Activated CD8-positive, alpha-beta T cell treated with anti-CD3 and anti-CD28 coated beads, Interleukin-2, amount 10 ng/mL, durations not matched to agents 7 days and 5 days (primary cell): Measurements from ENCODE around the gene EFNA5. TPM values are rescaled to one million over a fixed set of nuclear protein-coding genes. Genes with fewer than 3 reads are reported as not detected.

ENCODE experiments used
- ATAC-seq: fragments of 150-1000 bp; cut with Tn5 transposase; one replicate; pipeline ENCODE4 v1.10.0; 2021; ENCODE audit warnings: moderate library complexity
- CTCF ChIA-PET: fragments of 350-600 bp; sonication (Branson Sonifier 250); formaldehyde crosslinking; loops from one replicate; lab custom pipeline; 2021; ENCODE audit warnings: antibody characterized with exemption; lab: Charles Lee
- POLR2A ChIA-PET: fragments of 350-600 bp; sonication (Branson Sonifier 250); formaldehyde crosslinking; loops from one replicate; lab custom pipeline; 2021; ENCODE audit warnings: antibody characterized with exemption; lab: Charles Lee
- DNase-seq: peaks from one replicate; pipeline ENCODE4 v3.0.0-alpha.2; 2020
- H3K27ac Mint-ChIP-seq: one replicate; pipeline ENCODE4 v1.8.0; 2021; ENCODE audit warnings: mild to moderate bottlenecking, mixed read lengths
- H3K27me3 Mint-ChIP-seq: one replicate; pipeline ENCODE4 v1.8.0; 2021; ENCODE audit warnings: low read depth, mixed read lengths
- H3K36me3 Mint-ChIP-seq: one replicate; pipeline ENCODE4 v1.8.0; 2021; ENCODE audit warnings: low read depth, mixed read lengths
- H3K4me1 Mint-ChIP-seq: one replicate; pipeline ENCODE4 v1.8.0; 2021; ENCODE audit warnings: low read depth, mixed read lengths
- H3K4me3 Mint-ChIP-seq: one replicate; pipeline ENCODE4 v1.8.0; 2021; ENCODE audit warnings: mild to moderate bottlenecking, mixed read lengths
- H3K9me3 Mint-ChIP-seq: one replicate; pipeline ENCODE4 v1.8.0; 2022; ENCODE audit warnings: mixed read lengths; ENCODE audit not compliant: insufficient read depth
- total RNA-seq, 2 experiments: library from RNA; stranded (reverse); gene quantifications; one replicate each; pipeline ENCODE4 v1.2.3, GENCODE V29; 2021

The EFNA5 gene
- total RNA-seq, 2 experiments from 2014 or later: not detected

DNA sequence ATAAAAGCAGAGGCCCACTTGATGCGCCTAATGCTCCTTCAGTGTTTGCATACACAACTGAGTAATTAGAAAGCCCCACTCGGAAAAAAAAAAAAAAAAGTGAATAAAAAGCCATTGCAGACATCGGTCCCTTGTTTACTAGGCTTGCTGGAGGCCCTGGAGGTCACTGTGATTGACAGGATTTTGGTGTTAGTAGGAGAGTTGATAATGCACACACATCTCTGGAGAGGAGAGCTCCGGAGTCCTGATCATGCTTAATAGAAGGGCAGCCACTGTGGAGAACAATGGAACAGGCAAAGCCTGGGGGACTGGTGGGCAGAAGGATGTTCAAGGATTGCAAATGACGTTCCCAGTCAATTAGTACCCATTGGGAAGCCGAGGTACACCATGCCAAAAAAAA is 152.5 kb downstream of the EFNA5 start:
- Mint-ChIP-seq H3K27ac (no peak overlapping the region), H3K9me3 (no peaks in the 10 kb centered on the region), H3K36me3 (no peaks in the 10 kb centered on the region), H3K4me1 (no peaks in the 10 kb centered on the region), H3K4me3 (no peak overlapping the region), H3K27me3 (peaks cover 6% of the 10 kb centered on the region)
- no peak for DNase-seq
- POLR2A ChIA-PET: no interaction called here
- no peak for ATAC-seq
- CTCF ChIA-PET: no interaction called here

DNA sequence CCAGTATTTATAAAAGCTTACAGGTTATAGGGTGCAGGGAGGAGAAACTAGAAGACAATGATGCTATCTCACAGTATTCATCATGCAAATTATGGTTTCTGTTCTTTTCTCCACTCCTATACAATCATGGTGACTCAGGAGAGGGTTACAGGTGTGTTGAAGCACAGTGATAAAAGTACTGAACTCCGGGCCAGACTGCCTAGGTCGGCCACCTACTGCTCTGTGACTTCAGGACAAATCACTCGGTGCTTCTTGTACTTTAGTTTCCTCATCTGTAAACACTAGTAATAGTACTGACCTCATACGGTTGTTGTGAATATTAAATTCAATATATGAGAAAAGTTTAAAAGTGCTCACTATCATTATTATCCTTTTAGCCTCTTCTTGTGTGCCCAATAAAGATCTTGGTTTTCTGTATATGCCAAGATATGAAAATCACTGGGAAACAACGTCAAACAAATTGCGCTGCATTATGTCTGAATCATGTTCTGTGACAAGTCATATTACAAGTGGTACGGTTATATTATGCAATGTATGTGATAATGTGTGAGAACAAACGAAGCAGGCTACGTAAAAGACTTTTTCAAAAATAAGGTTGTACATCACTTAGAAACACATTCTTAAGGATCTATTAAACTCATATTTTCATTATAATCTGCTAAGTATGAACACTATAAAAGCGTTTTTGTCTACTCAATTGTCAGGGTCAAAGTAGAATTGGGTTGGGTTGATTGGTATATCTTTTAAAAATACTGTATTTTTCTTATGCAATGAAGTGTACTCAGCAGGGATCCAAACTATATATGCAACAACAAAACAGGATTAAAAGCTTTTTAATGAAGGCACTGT is 153.3 kb downstream of the EFNA5 start:
- Mint-ChIP-seq H3K27ac (no peak overlapping the region), H3K9me3 (no peaks in the 10 kb centered on the region), H3K36me3 (no peaks in the 10 kb centered on the region), H3K4me1 (no peaks in the 10 kb centered on the region), H3K27me3 (peaks cover 2% of the 10 kb centered on the region), H3K4me3 (no peak overlapping the region)
- no peak for ATAC-seq
- DNase-seq: no peak
- CTCF ChIA-PET: no interaction called here
- POLR2A ChIA-PET: no interaction called here

DNA sequence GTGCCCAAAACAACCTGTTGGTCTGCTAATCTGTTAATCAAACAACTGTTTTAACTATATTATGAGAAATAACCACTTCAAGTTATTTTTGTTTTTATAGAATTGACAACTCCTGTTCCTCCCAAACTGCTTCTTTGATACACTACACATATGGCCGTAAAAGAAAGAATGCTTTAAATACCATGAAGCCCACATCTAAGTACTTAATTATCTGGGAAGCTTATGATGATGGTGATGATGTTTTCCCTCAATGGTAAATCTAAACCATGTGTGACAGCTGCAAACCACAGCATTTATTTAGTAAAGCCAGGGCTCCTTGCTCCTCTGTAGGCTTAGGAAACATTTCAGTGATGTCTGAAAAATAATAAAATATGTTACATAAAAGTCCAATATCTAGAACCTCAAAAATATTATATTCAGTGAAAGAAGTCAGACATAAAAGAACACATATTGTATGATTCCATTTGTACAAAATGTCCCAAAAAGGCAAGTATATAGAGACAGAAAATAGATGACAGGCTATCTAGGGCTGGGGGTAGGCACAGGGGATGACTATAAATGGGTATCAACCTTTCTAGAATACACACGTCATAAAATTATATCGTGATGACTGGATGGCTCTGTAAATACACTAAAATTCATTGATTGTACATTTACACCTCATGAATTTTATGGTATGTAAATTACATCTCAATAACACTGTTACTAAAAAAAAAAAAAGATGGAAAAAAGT is 154.1 kb downstream of the EFNA5 start:
- peaks cover 2% of the 10 kb centered on the region for H3K27me3 Mint-ChIP-seq
- ChIA-PET CTCF (no interaction called here), POLR2A (no interaction called here)
- H3K9me3 Mint-ChIP-seq: no peaks in the 10 kb centered on the region
- H3K36me3 Mint-ChIP-seq: no peaks in the 10 kb centered on the region
- no peaks in the 10 kb centered on the region for H3K4me1 Mint-ChIP-seq
- H3K4me3 Mint-ChIP-seq: no peak overlapping the region
- ATAC-seq: no peak
- no peak overlapping the region for H3K27ac Mint-ChIP-seq
- no peak for DNase-seq

DNA sequence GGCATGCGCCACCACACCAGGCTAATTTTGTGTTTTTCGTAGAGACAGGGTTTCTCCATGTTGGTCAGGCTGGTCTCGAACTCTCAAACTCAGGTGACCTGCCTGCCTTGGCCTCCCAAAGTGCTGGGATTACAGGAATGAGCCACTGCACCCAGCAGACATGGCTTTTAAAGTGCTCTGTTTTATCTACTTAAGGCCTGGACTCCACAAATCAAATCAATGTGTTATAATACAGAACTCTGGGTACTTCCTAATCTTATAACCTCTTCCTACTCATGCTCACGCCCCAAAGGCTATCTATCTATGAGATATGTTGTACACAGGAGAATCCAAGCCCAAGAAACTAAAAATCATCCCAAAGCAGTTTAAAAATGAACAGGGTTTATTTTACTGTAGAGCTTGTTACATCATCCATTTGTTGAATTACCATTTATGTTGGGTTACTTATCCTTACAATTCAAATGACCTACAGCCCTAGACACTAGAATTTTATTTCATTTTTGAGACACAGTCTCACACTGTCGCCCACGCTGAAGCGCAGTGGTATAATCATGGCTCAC is 155.1 kb downstream of the EFNA5 start:
- Mint-ChIP-seq H3K27ac (no peak overlapping the region), H3K9me3 (no peaks in the 10 kb centered on the region), H3K36me3 (no peaks in the 10 kb centered on the region), H3K4me1 (no peaks in the 10 kb centered on the region), H3K4me3 (no peak overlapping the region), H3K27me3 (peaks cover 2% of the 10 kb centered on the region)
- ATAC-seq (no peak), DNase-seq (no peak)
- ChIA-PET POLR2A (no interaction called here), CTCF (no interaction called here)

DNA sequence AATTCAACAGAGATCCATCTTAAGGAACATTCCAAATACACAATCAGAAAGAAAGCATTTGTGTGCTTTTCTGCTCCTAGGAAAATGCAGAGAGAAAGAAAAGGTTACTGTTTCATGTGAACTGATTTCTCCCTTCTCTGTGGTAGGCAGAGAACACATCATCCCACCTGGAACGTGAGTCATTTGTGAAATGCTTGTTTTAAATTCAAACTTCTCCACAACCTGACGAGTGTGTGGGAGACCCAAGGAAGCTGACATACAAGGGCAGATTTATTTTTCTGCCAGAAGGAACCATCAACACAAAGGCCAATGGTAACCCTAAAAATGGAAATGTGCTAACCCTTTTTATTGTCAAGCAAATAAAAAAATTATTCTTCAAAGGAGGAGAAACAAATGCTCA is 156.4 kb downstream of the EFNA5 start:
- Mint-ChIP-seq H3K27ac (no peak overlapping the region), H3K27me3 (peaks cover 2% of the 10 kb centered on the region), H3K36me3 (no peaks in the 10 kb centered on the region), H3K9me3 (no peaks in the 10 kb centered on the region), H3K4me3 (no peak overlapping the region), H3K4me1 (no peaks in the 10 kb centered on the region)
- ATAC-seq (no peak), DNase-seq (no peak)
- CTCF ChIA-PET: interaction anchor here (0.7 kb wide), 1 partner anchor 58 kb away, joined by 3 read pairs; no protein-coding TSS in a partner anchor
- POLR2A ChIA-PET: no interaction called here

DNA sequence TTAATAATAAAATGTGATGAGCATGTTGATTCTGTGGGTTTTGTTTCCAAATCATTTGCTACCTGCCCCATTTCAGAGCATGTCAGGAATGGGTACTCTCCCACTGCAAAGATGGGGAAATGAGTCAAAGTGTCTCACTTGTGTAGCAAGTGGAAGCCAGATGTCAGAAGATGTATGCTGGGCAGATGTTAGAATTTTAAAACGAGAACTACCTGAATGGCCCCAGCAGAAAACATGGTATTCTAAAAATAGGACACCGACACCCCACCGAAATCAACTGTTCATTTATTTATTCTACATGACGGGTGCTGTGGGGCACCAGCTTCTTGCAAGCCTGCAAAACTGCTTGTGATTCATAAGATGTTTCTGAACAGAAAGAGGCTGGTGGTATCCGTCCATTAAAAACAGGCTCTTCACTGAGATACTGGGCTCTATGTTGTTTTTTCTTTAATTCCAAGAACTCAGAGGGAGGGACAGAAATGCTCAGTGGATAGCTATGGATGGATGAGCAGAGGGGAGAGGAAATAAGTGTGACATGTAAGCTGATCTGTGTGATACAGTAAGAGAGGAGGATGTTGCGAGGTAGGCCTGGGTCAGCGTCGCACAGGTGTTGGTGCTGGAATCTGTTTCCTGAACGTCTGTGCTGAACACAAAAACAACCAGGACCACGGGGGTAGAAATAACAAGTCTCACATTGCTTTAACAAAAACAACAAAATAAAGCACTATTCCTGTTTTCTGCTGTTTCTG is 157.2 kb downstream of the EFNA5 start:
- POLR2A ChIA-PET: no interaction called here
- Mint-ChIP-seq H3K4me3 (no peak overlapping the region), H3K27me3 (peaks cover 2% of the 10 kb centered on the region), H3K9me3 (no peaks in the 10 kb centered on the region), H3K27ac (no peak overlapping the region), H3K4me1 (no peaks in the 10 kb centered on the region), H3K36me3 (no peaks in the 10 kb centered on the region)
- DNase-seq (no peak), ATAC-seq (no peak)
- CTCF ChIA-PET: interaction anchor here (0.7 kb wide), 1 partner anchor 58 kb away, joined by 3 read pairs; no protein-coding TSS in a partner anchor

DNA sequence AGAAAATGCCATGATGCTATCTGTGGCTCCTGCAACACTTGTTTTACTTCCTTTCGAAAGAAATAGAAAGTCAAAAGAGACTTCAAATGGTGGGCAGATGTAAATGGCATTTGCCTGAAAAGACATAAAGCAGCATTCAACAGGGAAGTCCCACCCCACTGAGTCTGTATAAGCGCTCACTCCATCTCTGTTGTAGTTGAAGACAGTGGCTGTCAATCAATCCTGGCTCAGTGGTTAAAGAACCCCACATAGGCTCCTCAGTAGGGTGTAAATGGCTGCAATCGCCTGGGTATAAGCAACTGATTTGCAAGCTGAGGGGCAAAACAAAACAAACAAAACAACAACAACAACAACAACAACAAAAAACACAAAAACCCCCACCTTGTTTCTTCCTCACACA is 158.7 kb downstream of the EFNA5 start:
- CTCF ChIA-PET: no interaction called here
- no peaks in the 10 kb centered on the region for H3K4me1 Mint-ChIP-seq
- ATAC-seq (no peak), DNase-seq (no peak)
- no peaks in the 10 kb centered on the region for H3K9me3 Mint-ChIP-seq
- H3K27ac Mint-ChIP-seq: no peak overlapping the region
- H3K27me3 Mint-ChIP-seq: peaks cover 2% of the 10 kb centered on the region
- no peaks in the 10 kb centered on the region for H3K36me3 Mint-ChIP-seq
- POLR2A ChIA-PET: no interaction called here
- H3K4me3 Mint-ChIP-seq: no peak overlapping the region

DNA sequence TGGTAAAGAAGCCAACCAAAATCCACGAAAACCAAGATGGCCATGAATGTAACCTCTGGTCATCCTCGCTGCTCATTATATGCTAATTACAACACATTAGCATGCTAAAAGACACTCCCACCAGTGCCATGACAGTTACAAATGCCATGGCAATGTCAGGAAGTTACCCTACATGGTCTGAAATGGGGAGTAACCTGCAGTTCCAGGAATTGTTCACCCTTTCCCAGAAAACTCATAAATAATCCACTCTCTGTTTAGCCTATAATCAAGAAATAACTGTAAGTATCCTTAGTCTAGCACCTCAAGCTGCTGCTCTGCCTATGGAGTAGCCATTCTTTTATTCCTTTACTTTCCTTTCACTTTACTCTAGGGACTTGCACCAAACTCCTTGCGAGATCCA is 160.6 kb downstream of the EFNA5 start:
- Mint-ChIP-seq H3K27me3 (peaks cover 14% of the 10 kb centered on the region), H3K36me3 (no peaks in the 10 kb centered on the region), H3K27ac (no peak overlapping the region), H3K9me3 (no peaks in the 10 kb centered on the region), H3K4me3 (no peak overlapping the region), H3K4me1 (no peaks in the 10 kb centered on the region)
- no peak for DNase-seq
- CTCF ChIA-PET: no interaction called here
- no peak for ATAC-seq
- POLR2A ChIA-PET: no interaction called here

DNA sequence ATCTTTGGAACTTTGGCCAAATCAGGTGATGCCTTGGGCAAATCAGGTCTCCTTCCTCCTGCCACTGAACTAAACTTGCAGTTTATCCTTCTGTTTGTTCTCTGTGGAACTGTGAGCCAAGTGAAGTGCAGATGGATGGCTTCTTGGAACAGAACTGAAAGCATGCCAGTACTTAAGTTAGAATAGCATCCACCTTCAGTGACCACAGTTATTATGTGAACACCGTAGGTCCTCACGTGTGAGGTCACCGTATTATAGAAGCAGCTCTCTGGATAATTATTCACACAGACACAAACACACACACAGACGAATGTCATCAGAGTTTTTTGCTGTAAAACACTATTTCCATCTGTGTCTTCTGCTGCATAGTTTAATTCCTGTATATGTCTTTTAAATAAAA is 162.6 kb downstream of the EFNA5 start:
- Mint-ChIP-seq H3K9me3 (no peaks in the 10 kb centered on the region), H3K4me3 (no peak overlapping the region), H3K27me3 (peaks cover 12% of the 10 kb centered on the region), H3K36me3 (no peaks in the 10 kb centered on the region), H3K4me1 (no peaks in the 10 kb centered on the region), H3K27ac (no peak overlapping the region)
- CTCF ChIA-PET: no interaction called here
- no peak for ATAC-seq
- DNase-seq: no peak
- POLR2A ChIA-PET: no interaction called here

DNA sequence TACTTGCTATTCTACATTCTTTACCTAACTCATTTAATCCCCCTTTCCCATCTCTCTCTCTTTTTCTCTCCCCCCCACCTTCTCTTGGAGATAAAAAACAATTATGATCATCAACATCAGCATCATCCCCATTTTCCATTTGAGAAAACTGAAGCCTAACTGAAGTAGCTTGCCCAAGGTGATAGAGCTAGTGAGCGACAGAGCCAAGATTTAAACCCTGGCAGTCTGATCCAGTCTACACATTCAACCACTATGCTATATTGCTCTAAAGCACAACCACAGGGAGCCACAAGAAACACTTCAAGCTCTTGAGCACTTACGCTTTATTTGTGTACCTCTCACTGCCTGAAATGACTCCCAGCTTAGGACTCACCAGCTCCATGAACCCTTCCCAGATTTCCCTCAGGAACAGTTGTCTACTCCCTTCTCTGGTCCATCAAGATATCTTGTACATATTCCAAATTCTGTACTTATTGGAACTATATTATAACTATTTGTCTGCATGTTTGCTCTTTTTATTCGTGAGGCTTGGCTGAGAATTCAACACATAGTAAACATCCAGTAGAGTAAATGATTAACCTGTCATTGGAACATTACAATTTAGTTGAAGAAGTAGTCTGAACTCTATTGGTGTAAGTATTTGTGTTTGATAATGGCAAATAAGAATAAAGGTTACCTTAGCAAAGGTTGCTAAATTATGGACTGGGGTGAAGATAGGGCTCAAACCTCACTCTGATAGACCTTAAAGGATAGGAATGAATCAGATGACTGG is 164.8 kb downstream of the EFNA5 start:
- Mint-ChIP-seq H3K4me1 (peaks cover 7% of the 10 kb centered on the region), H3K27ac (no peak overlapping the region), H3K27me3 (peaks cover 19% of the 10 kb centered on the region)

DNA sequence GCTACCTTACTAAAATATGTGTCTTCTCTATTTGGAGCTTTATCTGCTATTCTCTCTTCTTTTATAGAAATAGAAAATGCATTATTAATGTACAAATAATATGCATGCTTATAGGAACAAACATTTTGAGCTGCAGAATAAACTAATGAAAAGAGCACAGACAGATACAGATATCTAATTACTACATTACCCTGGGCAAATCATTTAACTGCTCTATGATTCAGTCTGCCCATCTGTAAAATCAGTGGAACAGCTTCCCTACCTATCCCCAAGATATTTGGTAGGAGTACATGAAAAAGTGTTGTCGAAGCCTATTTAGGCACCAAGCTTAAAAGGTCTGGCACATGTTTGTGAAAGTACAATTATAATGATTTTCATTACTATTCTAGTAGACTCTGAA is 166.3 kb downstream of the EFNA5 start:
- no peaks in the 10 kb centered on the region for H3K9me3 Mint-ChIP-seq
- no peaks in the 10 kb centered on the region for H3K36me3 Mint-ChIP-seq
- CTCF ChIA-PET: interaction anchor here (0.8 kb wide), 1 partner anchor 67 kb away, joined by 3 read pairs; no protein-coding TSS in a partner anchor
- no peak overlapping the region for H3K4me3 Mint-ChIP-seq
- H3K27me3 Mint-ChIP-seq: peaks cover 23% of the 10 kb centered on the region
- peaks cover 7% of the 10 kb centered on the region for H3K4me1 Mint-ChIP-seq
- H3K27ac Mint-ChIP-seq: no peak overlapping the region
- POLR2A ChIA-PET: no interaction called here
- no peak for DNase-seq
- no peak for ATAC-seq

More for the DNA sequence above, 164.8 kb downstream of the EFNA5 start:
- ATAC-seq (no peak), DNase-seq (no peak)
- POLR2A ChIA-PET: no interaction called here
- no peaks in the 10 kb centered on the region for H3K9me3 Mint-ChIP-seq
- CTCF ChIA-PET: no interaction called here
- H3K36me3 Mint-ChIP-seq: no peaks in the 10 kb centered on the region
- H3K4me3 Mint-ChIP-seq: no peak overlapping the region
